ENCODE measurements around the gene HOXB5.

HOXB5 gene

GRCh38 chr17:48639982-48640857 lies 46.6 kb upstream of the HOXB5 start:
- Mint-ChIP-seq H3K4me1 (peaks cover 99% of the 10 kb centered on the region), H3K36me3 (ENCODE audit: low read depth) (peaks cover 13% of the 10 kb centered on the region), H3K4me3 (peak overlapping the region; percentile 99), H3K27me3 (ENCODE audit: low read depth, poor library complexity) (peaks cover 1% of the 10 kb centered on the region), H3K9me3 (no peaks in the 10 kb centered on the region), H3K27ac (peak overlapping the region; percentile 83)
- DNase-seq: no peak
- TF ChIP-seq CTCF (IDR thresholded peaks at IDR 0.05): no peak

GRCh38 chr17:48639136-48639535 lies 45.6 kb upstream of the HOXB5 start:
- Mint-ChIP-seq H3K4me3 (peak overlapping the region; percentile 99), H3K27ac (peak overlapping the region; percentile 83), H3K4me1 (peaks cover 98% of the 10 kb centered on the region), H3K27me3 (ENCODE audit: low read depth, poor library complexity) (no peaks in the 10 kb centered on the region), H3K36me3 (ENCODE audit: low read depth) (peaks cover 5% of the 10 kb centered on the region), H3K9me3 (no peaks in the 10 kb centered on the region)
- DNase-seq: peak; percentile 55
- TF ChIP-seq CTCF (IDR thresholded peaks at IDR 0.05): no peak

GRCh38 chr17:48637323-48638260 lies 44.0 kb upstream of the HOXB5 start:
- Mint-ChIP-seq H3K36me3 (ENCODE audit: low read depth) (peaks cover 5% of the 10 kb centered on the region), H3K9me3 (no peaks in the 10 kb centered on the region), H3K4me3 (peak overlapping the region; percentile 99), H3K27ac (peak overlapping the region; percentile 97), H3K27me3 (ENCODE audit: low read depth, poor library complexity) (peaks cover 5% of the 10 kb centered on the region), H3K4me1 (peaks cover 88% of the 10 kb centered on the region)
- no peak for TF ChIP-seq CTCF (IDR thresholded peaks at IDR 0.05)
- DNase-seq: peak; percentile 11

- Mint-ChIP-seq H3K4me3 (peak overlapping the region; percentile 99), H3K27ac (peak overlapping the region; percentile 97), H3K36me3 (ENCODE audit: low read depth) (no peaks in the 10 kb centered on the region), H3K27me3 (ENCODE audit: low read depth, poor library complexity) (peaks cover 5% of the 10 kb centered on the region), H3K9me3 (no peaks in the 10 kb centered on the region), H3K4me1 (peaks cover 89% of the 10 kb centered on the region)
- peak; percentile 99 for DNase-seq
- TF ChIP-seq CTCF (IDR thresholded peaks at IDR 0.05): peak; percentile 73
These were observed 42.8 kb upstream of the HOXB5 start for GRCh38 chr17:48636177-48637018.

- Mint-ChIP-seq H3K27me3 (ENCODE audit: low read depth, poor library complexity) (peaks cover 8% of the 10 kb centered on the region), H3K27ac (peak overlapping the region; percentile 99), H3K36me3 (ENCODE audit: low read depth) (peaks cover 10% of the 10 kb centered on the region), H3K9me3 (no peaks in the 10 kb centered on the region), H3K4me1 (peaks cover 89% of the 10 kb centered on the region), H3K4me3 (peak overlapping the region; percentile 99)
- peak; percentile 9 for DNase-seq
- no peak for TF ChIP-seq CTCF (IDR thresholded peaks at IDR 0.05)
These were observed 41.1 kb upstream of the HOXB5 start for GRCh38 chr17:48634493-48635208.
